Measurements from ENCODE around the gene CSDE1.

The CSDE1 gene

DNA sequence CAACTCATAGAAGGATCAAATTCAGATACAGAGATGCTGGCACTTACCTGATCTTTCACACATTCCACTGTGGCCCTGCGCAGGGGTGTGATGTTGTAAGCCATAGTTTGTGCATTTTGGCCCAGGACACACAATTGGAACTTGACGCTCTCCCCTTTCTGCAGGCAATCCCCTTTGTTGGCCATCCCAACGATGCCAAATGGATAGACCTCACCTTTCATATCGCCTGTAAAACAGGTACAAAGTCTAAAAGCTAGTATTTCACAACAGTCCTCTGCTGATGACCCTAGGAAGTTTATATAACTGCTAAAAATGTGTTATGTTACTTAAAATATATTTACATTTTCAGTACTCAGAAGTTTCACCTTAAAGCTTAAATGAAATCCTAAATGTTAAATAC lies 37.3 kb downstream of the CSDE1 start:
- no peaks in the 10 kb centered on the region for H3K27me3 ChIP-seq (ENCODE audit: insufficient read depth, low read length)
- peaks cover 9% of the 10 kb centered on the region; the same call in 1 of the 2 replicates for H3K4me1 ChIP-seq (ENCODE audit: insufficient read depth, low read length)
- no peaks in the 10 kb centered on the region for H3K9me3 ChIP-seq (ENCODE audit: insufficient read depth, low read depth, low read length)
- peaks cover 88% of the 10 kb centered on the region for H3K36me3 ChIP-seq (ENCODE audit: insufficient read depth, low read length)
- H3K4me3 ChIP-seq (ENCODE audit: low read length) = no peak overlapping the region
- H3K27ac ChIP-seq (ENCODE audit: low read depth, low read length) = no peak overlapping the region
- H3K9ac ChIP-seq (ENCODE audit: low read depth, low read length) = no peak overlapping the region
- 93% methylated on average over 4 of the region's 4 CpGs for WGBS

DNA sequence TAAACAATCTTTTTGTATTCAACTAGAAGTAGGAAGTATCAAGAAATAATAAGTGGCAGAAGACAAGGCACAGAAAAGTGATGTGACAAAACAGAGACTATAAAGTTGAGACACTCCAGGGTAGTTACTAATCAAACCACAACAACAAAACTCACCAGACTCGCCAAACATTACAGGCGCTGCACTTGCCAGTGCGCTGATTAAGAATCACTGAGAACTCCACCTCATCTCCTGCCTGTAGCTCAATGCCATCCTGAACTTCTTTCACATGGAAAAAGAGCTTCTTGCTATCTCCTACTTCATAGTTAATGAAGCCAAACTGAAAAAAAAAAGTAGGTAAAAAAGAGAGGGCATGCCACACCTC lies 38.4 kb downstream of the CSDE1 start:
- WGBS = 96% methylated on average over 3 of the region's 3 CpGs
- Histone ChIP-seq H3K27me3 (ENCODE audit: insufficient read depth, low read length) (no peaks in the 10 kb centered on the region), H3K9me3 (ENCODE audit: insufficient read depth, low read depth, low read length) (no peaks in the 10 kb centered on the region), H3K9ac (ENCODE audit: low read depth, low read length) (no peak overlapping the region), H3K4me1 (ENCODE audit: insufficient read depth, low read length) (peaks cover 12% of the 10 kb centered on the region; the same call in 1 of the 2 replicates), H3K36me3 (ENCODE audit: insufficient read depth, low read length) (peaks cover 87% of the 10 kb centered on the region), H3K4me3 (ENCODE audit: low read length) (no peak overlapping the region), H3K27ac (ENCODE audit: low read depth, low read length) (no peak overlapping the region)

DNA sequence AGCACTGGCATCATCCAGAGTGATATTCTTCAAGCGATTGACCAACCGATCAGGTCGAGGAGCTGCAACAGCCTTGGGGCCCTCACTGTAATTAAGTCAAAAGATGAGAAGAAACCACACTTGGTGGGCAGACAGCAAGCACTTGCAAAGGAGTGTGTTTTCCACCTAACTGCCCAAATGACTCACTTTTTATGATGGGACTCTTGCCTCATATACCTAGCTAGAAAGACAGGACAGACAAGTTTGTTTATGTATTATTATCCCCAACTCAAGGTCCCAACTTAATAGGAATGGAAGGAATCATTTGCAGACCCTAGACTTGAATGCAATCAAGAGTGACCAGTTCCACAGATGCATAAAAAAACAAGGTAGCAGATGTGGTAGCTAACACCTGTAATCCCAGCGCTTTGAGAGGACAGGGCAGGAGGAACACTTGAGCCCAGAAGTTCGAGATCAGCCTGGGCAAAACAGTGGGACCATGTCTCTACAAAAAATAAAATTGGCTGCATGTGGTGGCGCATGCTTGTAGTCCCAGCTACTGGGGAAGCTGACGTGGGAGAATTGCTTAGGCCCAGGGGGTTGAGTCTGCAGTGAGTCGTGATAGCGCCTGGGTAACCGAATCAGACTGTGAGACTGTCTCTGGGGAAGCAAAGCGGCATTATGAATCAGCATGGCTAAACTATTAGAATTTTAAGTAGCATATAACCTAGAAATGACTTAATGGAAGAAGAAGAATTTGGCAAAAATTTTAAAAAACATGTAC lies 38.9 kb downstream of the CSDE1 start:
- Histone ChIP-seq H3K4me3 (ENCODE audit: low read length) (no peak overlapping the region), H3K4me1 (ENCODE audit: insufficient read depth, low read length) (peaks cover 12% of the 10 kb centered on the region; the same call in 1 of the 2 replicates), H3K27me3 (ENCODE audit: insufficient read depth, low read length) (no peaks in the 10 kb centered on the region), H3K27ac (ENCODE audit: low read depth, low read length) (no peak overlapping the region), H3K36me3 (ENCODE audit: insufficient read depth, low read length) (peaks cover 87% of the 10 kb centered on the region), H3K9me3 (ENCODE audit: insufficient read depth, low read depth, low read length) (no peaks in the 10 kb centered on the region), H3K9ac (ENCODE audit: low read depth, low read length) (no peak overlapping the region)
- WGBS = 92% methylated on average over 11 of the region's 11 CpGs

DNA sequence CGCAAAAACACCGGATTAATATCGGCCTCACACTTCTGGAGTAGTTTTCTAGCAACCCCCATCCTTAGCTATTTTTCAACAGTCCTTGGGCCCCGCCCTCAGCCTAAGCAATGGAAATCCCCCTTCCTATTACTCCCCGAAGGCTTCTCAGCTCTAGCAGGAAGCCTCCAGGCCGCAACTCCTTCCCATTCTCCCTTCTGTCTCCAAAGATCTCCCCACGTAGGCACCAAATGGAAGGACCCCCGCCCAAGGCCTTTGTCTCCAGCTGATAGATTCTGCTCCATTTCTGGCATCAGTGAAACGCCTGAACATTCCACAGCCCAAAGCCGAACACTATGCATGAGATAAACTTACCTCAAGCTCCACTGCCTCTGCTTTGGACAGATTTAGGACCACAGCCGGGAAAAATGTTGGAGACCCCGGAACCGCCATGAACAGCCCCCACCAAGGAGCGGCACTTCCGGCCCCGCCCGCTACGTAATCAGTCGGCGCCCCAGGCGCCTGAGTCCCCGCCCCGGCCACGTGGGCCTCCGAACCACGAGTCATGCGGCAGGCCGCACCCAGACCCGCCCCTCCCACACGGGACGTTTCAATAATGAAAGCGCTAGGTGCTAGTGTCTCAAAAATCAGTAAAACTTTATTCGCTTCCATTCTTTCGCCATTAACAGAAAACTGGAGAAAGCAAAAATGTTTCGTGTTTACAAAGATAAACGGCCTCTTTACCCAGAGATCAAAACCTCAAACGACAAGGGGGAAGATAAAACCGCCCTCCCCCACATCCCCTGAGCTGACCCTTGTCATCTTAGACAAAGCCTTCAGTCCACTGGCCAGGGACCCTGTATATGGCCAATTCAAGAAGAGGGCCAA lies 41.2 kb downstream of the CSDE1 start, which contains the start of gene NRAS:
NRAS (minus strand) TSS at position 468 of the 867 bp plus-strand sequence. CDS start 611 bp downstream, outside the sequence.
- Histone ChIP-seq H3K4me3 (ENCODE audit: low read length) (peak within 1 kb of the TSS; percentile 89), H3K36me3 (ENCODE audit: insufficient read depth, low read length) (peaks cover 87% of the 10 kb centered on the region)
- under 1% methylated on average over 38 of the region's 38 CpGs for WGBS

DNA sequence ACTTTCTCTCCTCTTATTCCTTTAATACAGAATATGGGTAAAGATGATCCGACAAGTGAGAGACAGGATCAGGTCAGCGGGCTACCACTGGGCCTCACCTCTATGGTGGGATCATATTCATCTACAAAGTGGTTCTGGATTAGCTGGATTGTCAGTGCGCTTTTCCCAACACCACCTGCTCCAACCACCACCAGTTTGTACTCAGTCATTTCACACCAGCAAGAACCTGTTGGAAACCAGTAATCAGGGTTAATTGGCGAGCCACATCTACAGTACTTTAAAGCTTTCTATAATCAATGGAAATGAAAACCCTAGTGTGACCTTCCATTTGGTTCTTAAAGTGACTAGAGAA lies 41.9 kb downstream of the CSDE1 start:
- H3K4me1 ChIP-seq (ENCODE audit: insufficient read depth, low read length) = peaks cover 12% of the 10 kb centered on the region; the same call in 1 of the 2 replicates
- 37% methylated on average over 3 of the region's 4 CpGs for WGBS
- peak overlapping the region; percentile 97 for H3K9ac ChIP-seq (ENCODE audit: low read depth, low read length)
- H3K27ac ChIP-seq (ENCODE audit: low read depth, low read length) = peak overlapping the region; percentile 81
- H3K27me3 ChIP-seq (ENCODE audit: insufficient read depth, low read length) = no peaks in the 10 kb centered on the region
- H3K36me3 ChIP-seq (ENCODE audit: insufficient read depth, low read length) = peaks cover 86% of the 10 kb centered on the region
- H3K9me3 ChIP-seq (ENCODE audit: insufficient read depth, low read depth, low read length) = no peaks in the 10 kb centered on the region
- H3K4me3 ChIP-seq (ENCODE audit: low read length) = peak overlapping the region; percentile 89

More for the DNA sequence above, 41.2 kb downstream of the CSDE1 start, which contains the start of gene NRAS:
- Histone ChIP-seq H3K9me3 (ENCODE audit: insufficient read depth, low read depth, low read length) (no peaks in the 10 kb centered on the region), H3K27ac (ENCODE audit: low read depth, low read length) (peak within 1 kb of the TSS; percentile 81), H3K27me3 (ENCODE audit: insufficient read depth, low read length) (no peaks in the 10 kb centered on the region), H3K9ac (ENCODE audit: low read depth, low read length) (peak within 1 kb of the TSS; percentile 97), H3K4me1 (ENCODE audit: insufficient read depth, low read length) (peaks cover 12% of the 10 kb centered on the region; the same call in 1 of the 2 replicates)

DNA sequence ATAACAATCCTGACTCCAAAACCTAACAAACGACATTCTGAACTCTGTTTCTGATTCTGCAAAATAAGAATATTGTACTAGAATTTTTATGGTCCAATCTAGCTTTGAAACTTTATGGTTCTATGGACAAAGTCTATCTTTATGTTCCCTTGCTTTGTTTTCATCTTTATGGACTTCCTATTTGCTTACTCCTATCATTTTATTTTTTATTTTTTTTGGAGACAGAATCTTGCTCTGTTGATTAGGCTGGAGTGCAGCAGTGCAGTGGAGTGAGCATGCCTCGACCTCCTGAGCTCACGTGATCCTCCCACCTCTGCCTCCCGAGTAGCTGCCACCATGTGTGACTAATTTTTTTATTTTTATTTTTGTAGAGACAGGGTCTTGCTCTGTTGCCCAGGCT lies 44.8 kb downstream of the CSDE1 start:
- Histone ChIP-seq H3K27me3 (ENCODE audit: insufficient read depth, low read length) (no peaks in the 10 kb centered on the region), H3K4me3 (ENCODE audit: low read length) (no peak overlapping the region), H3K9me3 (ENCODE audit: insufficient read depth, low read depth, low read length) (no peaks in the 10 kb centered on the region), H3K36me3 (ENCODE audit: insufficient read depth, low read length) (peaks cover 82% of the 10 kb centered on the region), H3K4me1 (ENCODE audit: insufficient read depth, low read length) (peaks cover 12% of the 10 kb centered on the region; the same call in 1 of the 2 replicates), H3K9ac (ENCODE audit: low read depth, low read length) (no peak overlapping the region), H3K27ac (ENCODE audit: low read depth, low read length) (no peak overlapping the region)
- 95% methylated on average over 4 of the region's 4 CpGs for WGBS

DNA sequence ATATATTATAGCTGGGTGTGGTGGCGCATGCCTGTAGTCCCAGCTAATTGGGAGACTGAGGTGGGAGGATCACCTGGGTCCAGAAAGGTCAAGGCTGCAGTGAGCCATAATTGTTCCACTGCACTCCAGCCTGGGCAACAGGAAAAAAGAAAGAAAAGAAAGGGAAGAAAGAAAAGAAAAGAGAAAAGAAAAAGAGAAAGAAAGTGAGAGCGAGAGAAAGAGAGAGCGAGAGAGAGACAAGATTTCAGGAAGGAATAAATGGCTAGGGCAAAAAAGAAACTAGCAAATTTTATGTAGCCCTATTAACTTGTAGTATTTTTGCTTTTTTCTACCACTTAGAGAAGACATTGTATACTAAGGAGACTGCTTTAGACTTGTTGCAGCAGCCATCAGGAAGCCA lies 47.4 kb downstream of the CSDE1 start:
- Histone ChIP-seq H3K27ac (ENCODE audit: low read depth, low read length) (no peak overlapping the region), H3K9me3 (ENCODE audit: insufficient read depth, low read depth, low read length) (no peaks in the 10 kb centered on the region), H3K9ac (ENCODE audit: low read depth, low read length) (no peak overlapping the region), H3K4me1 (ENCODE audit: insufficient read depth, low read length) (peaks cover 2% of the 10 kb centered on the region; the same call in 1 of the 2 replicates), H3K36me3 (ENCODE audit: insufficient read depth, low read length) (peaks cover 94% of the 10 kb centered on the region), H3K27me3 (ENCODE audit: insufficient read depth, low read length) (no peaks in the 10 kb centered on the region), H3K4me3 (ENCODE audit: low read length) (no peak overlapping the region)
- WGBS = 97% methylated on average over 3 of the region's 3 CpGs

DNA sequence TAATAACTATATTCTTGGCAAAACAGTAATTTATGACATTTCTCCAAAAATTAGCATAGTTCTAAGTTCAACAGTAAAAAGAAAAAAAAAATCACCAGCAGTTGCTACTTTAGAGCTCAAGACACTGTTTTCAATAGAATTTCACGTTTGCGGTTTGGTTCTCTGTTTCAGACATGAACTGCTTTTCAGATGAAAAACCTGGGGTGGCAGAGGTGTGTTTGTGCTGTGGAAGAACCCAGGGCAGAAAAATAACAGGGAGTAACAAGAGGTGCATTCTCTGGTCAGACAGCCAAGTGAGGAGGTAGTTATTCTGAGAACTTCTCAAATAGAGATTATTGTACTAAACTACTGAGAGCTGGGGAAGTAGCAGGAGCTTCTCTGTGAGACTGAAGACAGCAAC lies 50.2 kb downstream of the CSDE1 start:
- H3K27ac ChIP-seq (ENCODE audit: low read depth, low read length) = no peak overlapping the region
- WGBS = over 99% methylated on average over 2 of the region's 2 CpGs
- no peaks in the 10 kb centered on the region for H3K9me3 ChIP-seq (ENCODE audit: insufficient read depth, low read depth, low read length)
- no peaks in the 10 kb centered on the region for H3K27me3 ChIP-seq (ENCODE audit: insufficient read depth, low read length)
- H3K9ac ChIP-seq (ENCODE audit: low read depth, low read length) = no peak overlapping the region
- no peaks in the 10 kb centered on the region for H3K4me1 ChIP-seq (ENCODE audit: insufficient read depth, low read length)
- H3K36me3 ChIP-seq (ENCODE audit: insufficient read depth, low read length) = peaks cover 70% of the 10 kb centered on the region
- H3K4me3 ChIP-seq (ENCODE audit: low read length) = no peak overlapping the region

DNA sequence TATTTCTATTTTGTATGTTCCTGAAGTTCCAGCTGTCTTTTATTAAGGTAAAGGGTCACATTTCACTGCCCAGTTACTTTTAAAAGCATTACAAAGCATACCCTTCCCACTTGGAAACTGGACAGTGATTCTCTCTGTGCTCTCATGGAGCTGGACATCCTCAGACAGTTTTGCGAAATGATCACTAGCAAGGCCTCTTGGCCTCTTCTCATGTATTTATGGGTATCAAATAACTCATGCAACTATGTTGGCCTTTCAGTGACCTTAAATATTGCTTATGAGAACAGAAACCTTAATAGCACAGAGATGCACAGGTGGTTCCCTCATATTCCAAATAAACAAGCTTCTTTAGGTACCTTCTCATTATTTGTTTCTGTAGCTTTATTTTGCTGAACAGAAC lies 54.5 kb downstream of the CSDE1 start:
- no peak overlapping the region for H3K27ac ChIP-seq (ENCODE audit: low read depth, low read length)
- H3K36me3 ChIP-seq (ENCODE audit: insufficient read depth, low read length) = peaks cover 31% of the 10 kb centered on the region
- WGBS = 96% methylated on average over 1 of the region's 1 CpG
- H3K4me1 ChIP-seq (ENCODE audit: insufficient read depth, low read length) = no peaks in the 10 kb centered on the region
- no peak overlapping the region for H3K9ac ChIP-seq (ENCODE audit: low read depth, low read length)
- H3K4me3 ChIP-seq (ENCODE audit: low read length) = no peak overlapping the region
- no peaks in the 10 kb centered on the region for H3K9me3 ChIP-seq (ENCODE audit: insufficient read depth, low read depth, low read length)
- H3K27me3 ChIP-seq (ENCODE audit: insufficient read depth, low read length) = peaks cover 7% of the 10 kb centered on the region

DNA sequence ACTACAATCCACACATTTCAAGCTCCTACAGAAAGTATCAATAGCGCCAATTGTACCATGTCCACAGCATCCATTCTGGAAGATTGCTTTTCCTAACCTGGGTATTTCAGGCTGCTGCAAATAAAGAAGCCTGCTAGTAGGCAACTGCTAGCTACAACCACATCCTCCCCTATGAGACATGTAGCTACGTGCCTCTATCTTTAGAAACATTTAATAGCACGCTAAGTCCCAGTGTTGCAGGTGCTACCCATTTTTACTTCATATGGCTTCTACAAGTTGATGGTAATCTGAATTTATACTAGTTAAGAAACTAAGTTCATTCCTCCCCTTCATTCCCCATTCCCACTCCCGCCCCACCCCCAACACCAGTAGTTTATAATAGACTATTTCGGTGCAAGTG lies 55.0 kb downstream of the CSDE1 start:
- Histone ChIP-seq H3K4me1 (ENCODE audit: insufficient read depth, low read length) (no peaks in the 10 kb centered on the region), H3K9me3 (ENCODE audit: insufficient read depth, low read depth, low read length) (no peaks in the 10 kb centered on the region), H3K36me3 (ENCODE audit: insufficient read depth, low read length) (peaks cover 26% of the 10 kb centered on the region), H3K27ac (ENCODE audit: low read depth, low read length) (no peak overlapping the region), H3K4me3 (ENCODE audit: low read length) (no peak overlapping the region), H3K9ac (ENCODE audit: low read depth, low read length) (no peak overlapping the region), H3K27me3 (ENCODE audit: insufficient read depth, low read length) (peaks cover 7% of the 10 kb centered on the region)
- WGBS = 96% methylated on average over 4 of the region's 5 CpGs

DNA sequence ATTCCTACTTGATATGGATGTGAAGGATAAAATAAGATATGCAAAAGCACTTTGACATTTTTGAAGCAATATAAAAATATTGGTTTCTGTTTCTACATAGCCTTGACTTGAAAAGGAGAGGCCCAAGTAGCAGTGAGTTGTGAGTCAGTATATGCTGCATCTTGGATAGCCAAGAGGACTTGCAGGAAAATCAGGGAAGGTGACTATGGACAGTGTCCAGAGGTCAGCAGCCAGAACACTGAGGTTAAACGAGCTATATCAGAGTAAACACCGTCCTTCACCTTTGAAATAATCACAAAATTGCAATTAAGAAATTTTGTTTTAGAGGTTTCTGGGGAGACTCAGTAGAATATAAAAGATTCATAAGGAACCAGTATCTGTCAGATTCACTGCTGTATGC lies 55.9 kb downstream of the CSDE1 start:
- 83% methylated on average over 1 of the region's 2 CpGs for WGBS

More for the DNA sequence above, 55.9 kb downstream of the CSDE1 start:
- Histone ChIP-seq H3K9me3 (ENCODE audit: insufficient read depth, low read depth, low read length) (no peaks in the 10 kb centered on the region), H3K27me3 (ENCODE audit: insufficient read depth, low read length) (peaks cover 7% of the 10 kb centered on the region), H3K9ac (ENCODE audit: low read depth, low read length) (no peak overlapping the region), H3K4me3 (ENCODE audit: low read length) (no peak overlapping the region), H3K27ac (ENCODE audit: low read depth, low read length) (no peak overlapping the region), H3K4me1 (ENCODE audit: insufficient read depth, low read length) (no peaks in the 10 kb centered on the region), H3K36me3 (ENCODE audit: insufficient read depth, low read length) (peaks cover 18% of the 10 kb centered on the region)
